Gastrocnemius medialis (tissue), 4 donors: ENCODE measurements around the gene RNF26. TPM values are rescaled to one million over a fixed set of nuclear protein-coding genes. Genes with fewer than 3 reads are reported as not detected.

Source experiments
- ATAC-seq, 2 donors: fragments of 150-250 bp; one replicate each; pipeline ENCODE4 v1.9.1; 2016
- DNase-seq, 2 donors: peaks; one replicate each; pipeline ENCODE4 v3.0.0-alpha.2; 2019
- H3K27ac ChIP-seq, 4 donors: fragments of 200-600 bp; sonication (generic); 1 replicate in 1 of 4; 2 replicates in 3 of 4; pipeline ENCODE4 v1.5.1; 2016 to 2018; ENCODE audit warnings: mild to moderate bottlenecking in 2 of 4, moderate library complexity in 1 of 4
- H3K27me3 ChIP-seq, 3 donors: fragments of 200-600 bp; sonication (generic) in 2 of 3; 1 replicate in 1 of 3; 2 replicates in 2 of 3; pipeline versions ENCODE4 v1.5.1 to v1.6.0; 2016 to 2019; ENCODE audit warnings: mild to moderate bottlenecking in 1 of 3, moderate library complexity in 1 of 3
- H3K36me3 ChIP-seq, 2 donors: fragments of 200-600 bp; sonication (generic) in 1 of 2; one replicate each; pipeline ENCODE4 v1.5.1; 2017 to 2018
- H3K4me1 ChIP-seq, 2 donors: fragments of 200-600 bp; sonication (generic) in 1 of 2; one replicate each; pipeline ENCODE4 v1.5.1; 2016 to 2017; ENCODE audit warnings: mild to moderate bottlenecking in 2 of 2
- H3K4me3 ChIP-seq, 4 donors: fragments of 200-600 bp; sonication (generic) in 3 of 4; 1 replicate in 1 of 4; 2 replicates in 3 of 4; pipeline ENCODE4 v1.5.1; 2016 to 2019; ENCODE audit warnings: mild to moderate bottlenecking in 2 of 4
- H3K9me3 ChIP-seq, 3 donors: fragments of 200-600 bp; sonication (generic) in 2 of 3; 1 replicate in 1 of 3; 2 replicates in 2 of 3; pipeline ENCODE4 v1.5.1; 2016 to 2019
- CTCF ChIP-seq, 5 experiments: fragments of 450-650 bp in 3 of 5; fragments of 200-600 bp in 2 of 5; sonication (generic) in 2 of 5; IDR thresholded peaks in 4 of 5; conservative IDR thresholded peaks in 1 of 5; 1 replicate in 4 of 5; 2 replicates in 1 of 5; pipeline ENCODE4 v1.5.1; 2016 to 2019; ENCODE audit warnings: antibody characterized with exemption in 5 of 5, mild to moderate bottlenecking in 3 of 5, moderate library complexity in 3 of 5
- POLR2A ChIP-seq, 2 donors: fragments of 450-650 bp; IDR thresholded peaks; one replicate each; pipeline ENCODE4 v1.6.1; 2017; ENCODE audit warnings: antibody characterized with exemption in 2 of 2, mild to moderate bottlenecking in 2 of 2, moderate library complexity in 2 of 2
- in situ Hi-C, 4 donors: fragments of 200-750 bp; cut with MboI; loops; one replicate each; pipeline versions ENCODE4 v1.15.0 to v1.8.0; 2017; ENCODE audit warnings: low sequenced_read_pairs in 4 of 4
- intact Hi-C: fragments of 100-400 bp; cut with DNase I; formaldehyde crosslinking; loops from one replicate; pipeline ENCODE4 v1.15.1; 2023; ENCODE audit warnings: low total_unique reads
- total RNA-seq, 4 donors: library from RNA; depleted of rRNA; stranded (reverse); fragments of >200 nt; gene quantifications; one replicate each; pipeline versions ENCODE4 v1.1.0 to v1.2.3, GENCODE V29; 2016

Gene RNF26
- total RNA-seq, 4 donors from 2014 or later, result 3.8 to 5.1 (median 4.7) TPM

- H3K27me3 ChIP-seq, result peaks cover 0 to 10% (median 3%) of the 10 kb centered on the region in 3 donors
- peak overlapping the region; percentile 37 to 62 (median 53) for H3K4me3 ChIP-seq
- DNase-seq (no peak), ATAC-seq (no peak)
- in situ Hi-C loops, result loop anchor here in 2 of 4 donors (10.0 kb wide), 2 partner anchors 115 to 125 kb away; partner anchors contain the start of gene CBL (in 1 of the 2)
- peaks cover 38 to 43% of the 10 kb centered on the region in 2 donors for H3K4me1 ChIP-seq
- no peak for TF ChIP-seq POLR2A (IDR thresholded peaks at IDR 0.05)
- no peak for TF ChIP-seq CTCF (IDR thresholded peaks at IDR 0.05 in 4 of 5, conservative IDR thresholded peaks at IDR 0.05 in 1 of 5)
- H3K27ac ChIP-seq, result peak overlapping the region; percentile 68 to 85 (median 85)
- H3K36me3 ChIP-seq, result no peaks in the 10 kb centered on the region
- intact Hi-C loops, result loop anchor here (5.0 kb wide), 1 partner anchor 172 kb away; the partner anchor contains the start of gene ABCG4
- no peaks in the 10 kb centered on the region for H3K9me3 ChIP-seq
Measured at GRCh38 chr11:119319700-119320239, 14.6 kb upstream of the RNF26 start.

GRCh38 chr11:119320240-119320775 is 14.0 kb upstream of the RNF26 start:
- peaks cover 0 to 10% (median 3%) of the 10 kb centered on the region in 3 donors for H3K27me3 ChIP-seq
- peak overlapping the region; percentile 68 to 85 (median 85) for H3K27ac ChIP-seq
- ATAC-seq, result no peak
- H3K4me1 ChIP-seq, result peaks cover 35 to 43% of the 10 kb centered on the region in 2 donors
- in situ Hi-C loops (loop anchor here in 2 of 4 donors (10.0 kb wide), 2 partner anchors 116 to 126 kb away; partner anchors contain the start of gene CBL (in 1 of the 2)), intact Hi-C loops (no loop called here)
- no peaks in the 10 kb centered on the region for H3K9me3 ChIP-seq
- no peak for DNase-seq
- peak overlapping the region; percentile 37 to 62 (median 53) for H3K4me3 ChIP-seq
- no peaks in the 10 kb centered on the region for H3K36me3 ChIP-seq
- TF ChIP-seq POLR2A (IDR thresholded peaks at IDR 0.05), result no peak
- TF ChIP-seq CTCF (IDR thresholded peaks at IDR 0.05 in 4 of 5, conservative IDR thresholded peaks at IDR 0.05 in 1 of 5), result no peak

- ATAC-seq, result peak; percentile 15 to 17
- intact Hi-C loops, result no loop called here
- TF ChIP-seq CTCF (IDR thresholded peaks at IDR 0.05 in 4 of 5, conservative IDR thresholded peaks at IDR 0.05 in 1 of 5), result no peak
- peak; percentile 50 to 60 for TF ChIP-seq POLR2A (IDR thresholded peaks at IDR 0.05)
- no peak for DNase-seq
- in situ Hi-C loops, result loop anchor here in 2 of 4 donors (10.0 kb wide), 2 partner anchors 116 to 126 kb away; partner anchors contain the start of gene CBL (in 1 of the 2)
- Histone ChIP-seq H3K4me1 (peaks cover 29 to 39% of the 10 kb centered on the region in 2 donors), H3K9me3 (no peaks in the 10 kb centered on the region), H3K36me3 (no peaks in the 10 kb centered on the region), H3K27ac (peak overlapping the region; percentile 68 to 85 (median 85)), H3K27me3 (peaks cover 0 to 10% (median 3%) of the 10 kb centered on the region in 3 donors), H3K4me3 (peak overlapping the region; percentile 37 to 62 (median 53))
Measured at GRCh38 chr11:119320776-119321524, 13.4 kb upstream of the RNF26 start.

- TF ChIP-seq CTCF (IDR thresholded peaks at IDR 0.05 in 4 of 5, conservative IDR thresholded peaks at IDR 0.05 in 1 of 5), result no peak
- TF ChIP-seq POLR2A (IDR thresholded peaks at IDR 0.05), result no peak
- DNase-seq, result no peak
- intact Hi-C loops (no loop called here), in situ Hi-C loops (loop anchor here in 2 of 4 donors (10.0 kb wide), 2 partner anchors 118 to 128 kb away; partner anchors contain the start of gene CBL (in 1 of the 2))
- Histone ChIP-seq H3K36me3 (no peaks in the 10 kb centered on the region), H3K27me3 (peaks cover 0 to 10% (median 0%) of the 10 kb centered on the region in 3 donors), H3K4me3 (peak overlapping the region in 1 of 4 donors; percentile 62), H3K4me1 (peaks cover 17 to 32% of the 10 kb centered on the region in 2 donors), H3K27ac (peak overlapping the region; percentile 68 to 85 (median 85)), H3K9me3 (no peaks in the 10 kb centered on the region)
- ATAC-seq, result no peak
Measured at GRCh38 chr11:119322360-119322739, 12.0 kb upstream of the RNF26 start.
